Naive B cell (primary cell): Measurements from ENCODE around the gene DSC2. TPM values are rescaled to one million over a fixed set of nuclear protein-coding genes. Genes with fewer than 3 reads are reported as not detected.

Experiments
- ATAC-seq, 2 donors: fragments of 150-1000 bp; cut with Tn5 transposase; 2 replicates each; pipeline ENCODE4 v1.10.0; 2021; ENCODE audit warnings: low read depth in 2 of 2, mild to moderate bottlenecking in 2 of 2, moderate library complexity in 2 of 2
- DNase-seq: peaks from one replicate; pipeline ENCODE4 v3.0.0; 2022
- H3K27ac Mint-ChIP-seq, 6 donors: one replicate each; pipeline ENCODE4 v1.8.0; 2020 to 2022; ENCODE audit warnings: mild to moderate bottlenecking in 6 of 6, mixed read lengths in 6 of 6, moderate library complexity in 5 of 6, inconsistent platforms in 2 of 6
- H3K27me3 Mint-ChIP-seq, 3 donors: one replicate each; pipeline ENCODE4 v1.8.0; 2021 to 2022; ENCODE audit warnings: mixed read lengths in 3 of 3, mild to moderate bottlenecking in 1 of 3
- H3K36me3 Mint-ChIP-seq, 2 donors: one replicate each; pipeline ENCODE4 v1.8.0; 2020 to 2022; ENCODE audit warnings: mixed read lengths in 2 of 2, inconsistent platforms in 1 of 2, mild to moderate bottlenecking in 1 of 2
- H3K4me1 Mint-ChIP-seq, 3 donors: one replicate each; pipeline ENCODE4 v1.8.0; 2020 to 2022; ENCODE audit warnings: mixed read lengths in 3 of 3, inconsistent platforms in 1 of 3, mild to moderate bottlenecking in 1 of 3, moderate library complexity in 1 of 3
- H3K4me3 Mint-ChIP-seq, 8 donors: one replicate each; pipeline ENCODE4 v1.8.0; 2020 to 2022; ENCODE audit warnings: mild to moderate bottlenecking in 8 of 8, mixed read lengths in 8 of 8, moderate library complexity in 8 of 8, inconsistent platforms in 2 of 8
- H3K9me3 Mint-ChIP-seq, 7 donors: one replicate each; pipeline ENCODE4 v1.8.0; 2020 to 2022; ENCODE audit warnings: mixed read lengths in 7 of 7, mild to moderate bottlenecking in 5 of 7, inconsistent platforms in 2 of 7, moderate library complexity in 1 of 7
- polyA plus RNA-seq, 6 donors: library from polyadenylated mRNA; unstranded; fragments of 300-500 nt; fragmentation: Illumina TruSeq; gene quantifications; one replicate each; pipeline ENCODE4 v1.2.3, GENCODE V29; 2021; ENCODE audit warnings: low read depth in 6 of 6

DSC2 gene
- polyA plus RNA-seq, 6 donors from 2014 or later: 0.04 to 0.08 TPM; not detected in 4

DNA sequence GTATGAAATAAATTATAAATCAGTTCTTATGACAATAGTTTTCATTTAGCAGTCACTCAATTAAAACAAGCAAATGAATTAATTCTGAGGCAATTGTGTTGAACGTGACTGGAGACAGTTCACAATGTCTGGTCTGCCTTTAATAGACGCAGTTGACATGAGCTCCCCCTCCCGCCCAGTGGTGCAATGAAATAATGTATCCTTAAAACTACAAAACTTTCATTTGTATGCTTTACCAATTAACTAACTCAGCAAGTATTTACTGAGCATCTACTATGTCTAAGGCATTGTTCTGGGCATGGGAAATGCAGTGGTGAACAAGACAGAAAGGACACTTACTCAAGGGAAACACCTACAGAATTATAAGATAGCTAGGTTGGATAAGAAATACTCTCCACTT lies 3.5 kb upstream of the DSC2 start:
- Mint-ChIP-seq H3K4me3 (no peak overlapping the region), H3K36me3 (no peaks in the 10 kb centered on the region), H3K27ac (no peak overlapping the region), H3K9me3 (peaks cover 0 to 4% (median 2%) of the 10 kb centered on the region in 7 donors), H3K4me1 (no peaks in the 10 kb centered on the region), H3K27me3 (peaks cover 12 to 25% (median 20%) of the 10 kb centered on the region in 3 donors)
- DNase-seq: no peak
- ATAC-seq: no peak

- Mint-ChIP-seq H3K4me1 (no peaks in the 10 kb centered on the region), H3K27me3 (peaks cover 21 to 38% (median 33%) of the 10 kb centered on the region in 3 donors), H3K4me3 (no peak overlapping the region), H3K36me3 (no peaks in the 10 kb centered on the region), H3K27ac (no peak overlapping the region), H3K9me3 (peaks cover 0 to 8% (median 2%) of the 10 kb centered on the region in 7 donors)
- ATAC-seq: no peak
- no peak for DNase-seq
Measured at GRCh38 chr18:31104444-31104843, 2.2 kb upstream of the DSC2 start.

DNA sequence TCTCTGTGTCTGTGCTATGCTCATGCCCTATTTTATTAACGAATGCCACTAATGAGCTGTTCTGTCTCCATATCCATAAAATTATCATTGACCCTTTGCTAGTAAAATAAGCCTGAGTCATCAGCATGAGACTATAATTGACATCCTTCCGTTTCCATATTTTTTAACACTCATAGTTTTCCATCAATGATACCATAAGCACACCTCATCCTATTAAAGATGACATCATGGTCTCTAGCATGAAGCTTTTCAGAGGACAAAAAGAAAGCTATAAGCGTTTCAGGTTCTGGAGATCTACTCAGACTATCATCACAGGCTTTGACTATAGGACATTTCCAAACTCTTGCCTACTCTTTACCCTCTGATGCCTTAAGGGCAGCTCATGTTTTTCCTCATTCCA lies 1.2 kb upstream of the DSC2 start:
- no peak for DNase-seq
- H3K27ac Mint-ChIP-seq: no peak overlapping the region
- no peak overlapping the region for H3K4me3 Mint-ChIP-seq
- ATAC-seq: no peak
- peaks cover 0 to 9% (median 2%) of the 10 kb centered on the region in 7 donors for H3K9me3 Mint-ChIP-seq
- peaks cover 30 to 48% (median 42%) of the 10 kb centered on the region in 3 donors for H3K27me3 Mint-ChIP-seq
- H3K36me3 Mint-ChIP-seq: no peaks in the 10 kb centered on the region
- no peaks in the 10 kb centered on the region for H3K4me1 Mint-ChIP-seq

DNA sequence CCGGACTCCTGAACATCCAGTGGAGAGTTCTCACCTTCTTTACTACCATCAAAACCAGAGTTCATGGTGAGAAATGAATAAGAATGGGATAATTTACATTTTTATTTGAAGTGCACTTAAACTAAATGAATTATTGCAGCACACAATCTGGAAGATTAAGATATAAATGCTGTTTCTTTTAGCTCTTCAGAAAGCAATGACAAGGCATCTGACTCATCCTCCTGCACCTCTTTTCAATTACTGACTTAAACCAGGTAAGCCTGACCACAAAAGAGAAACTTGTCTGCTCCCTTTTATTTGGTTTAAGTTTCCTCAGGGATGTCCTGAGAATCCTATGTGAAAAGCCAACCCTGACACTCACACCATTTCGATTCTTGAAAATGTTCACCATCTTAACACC lies 720 bp upstream of the DSC2 start:
- DNase-seq (no peak), ATAC-seq (no peak)
- Mint-ChIP-seq H3K4me1 (no peaks in the 10 kb centered on the region), H3K9me3 (peaks cover 0 to 9% (median 2%) of the 10 kb centered on the region in 7 donors), H3K4me3 (no peak overlapping the region), H3K36me3 (no peaks in the 10 kb centered on the region), H3K27me3 (peaks cover 30 to 48% (median 42%) of the 10 kb centered on the region in 3 donors), H3K27ac (no peak overlapping the region)

GRCh38 chr18:31101183-31102024 lies 817 bp downstream of the DSC2 start:
- Mint-ChIP-seq H3K4me3 (no peak overlapping the region), H3K36me3 (no peaks in the 10 kb centered on the region), H3K27ac (no peak overlapping the region), H3K27me3 (peaks cover 30 to 48% (median 42%) of the 10 kb centered on the region in 3 donors), H3K4me1 (no peaks in the 10 kb centered on the region), H3K9me3 (peaks cover 0 to 12% (median 5%) of the 10 kb centered on the region in 7 donors)
- DNase-seq (no peak), ATAC-seq (no peak)

DNA sequence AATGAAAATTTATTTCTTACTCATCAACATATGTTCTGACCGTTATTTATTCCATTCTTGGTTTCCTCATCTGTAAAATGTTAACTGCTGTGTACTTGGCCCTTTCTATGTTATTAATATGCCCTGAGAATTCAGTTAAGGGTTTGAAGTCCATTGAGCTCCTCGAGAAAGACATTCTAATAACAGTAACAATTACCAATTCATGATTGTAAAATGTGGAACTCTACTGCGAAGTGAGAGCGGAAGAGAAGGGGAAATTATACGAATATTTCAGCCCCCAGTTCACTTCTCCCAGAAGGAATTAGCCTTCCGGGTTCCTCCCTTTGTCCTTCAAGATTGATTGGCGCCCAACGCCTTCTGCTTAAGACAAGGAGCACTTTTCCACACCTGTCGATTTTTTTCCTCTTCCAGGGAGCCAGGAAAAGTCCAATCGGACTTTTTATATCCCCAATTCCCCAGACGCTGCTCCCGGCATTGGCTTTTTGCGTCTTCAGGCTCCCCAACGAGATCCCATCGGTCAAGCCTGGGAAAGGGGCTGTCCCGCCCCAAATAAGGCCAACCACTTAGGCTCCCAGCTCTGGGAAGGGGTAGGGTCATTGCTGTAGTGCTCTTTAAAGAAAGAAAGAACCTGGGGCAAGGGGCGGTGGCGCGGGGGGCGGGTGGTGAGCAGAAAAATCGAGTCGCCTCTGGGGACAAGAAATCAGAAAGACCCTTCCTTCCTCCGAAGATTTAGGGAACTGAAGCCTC lies 1.6 kb downstream of the DSC2 start:
- H3K4me1 Mint-ChIP-seq: no peaks in the 10 kb centered on the region
- DNase-seq: no peak
- no peak overlapping the region for H3K27ac Mint-ChIP-seq
- no peaks in the 10 kb centered on the region for H3K36me3 Mint-ChIP-seq
- H3K27me3 Mint-ChIP-seq: peaks cover 31 to 48% (median 42%) of the 10 kb centered on the region in 3 donors
- ATAC-seq: no peak
- H3K4me3 Mint-ChIP-seq: no peak overlapping the region
- peaks cover 0 to 18% (median 7%) of the 10 kb centered on the region in 7 donors for H3K9me3 Mint-ChIP-seq

DNA sequence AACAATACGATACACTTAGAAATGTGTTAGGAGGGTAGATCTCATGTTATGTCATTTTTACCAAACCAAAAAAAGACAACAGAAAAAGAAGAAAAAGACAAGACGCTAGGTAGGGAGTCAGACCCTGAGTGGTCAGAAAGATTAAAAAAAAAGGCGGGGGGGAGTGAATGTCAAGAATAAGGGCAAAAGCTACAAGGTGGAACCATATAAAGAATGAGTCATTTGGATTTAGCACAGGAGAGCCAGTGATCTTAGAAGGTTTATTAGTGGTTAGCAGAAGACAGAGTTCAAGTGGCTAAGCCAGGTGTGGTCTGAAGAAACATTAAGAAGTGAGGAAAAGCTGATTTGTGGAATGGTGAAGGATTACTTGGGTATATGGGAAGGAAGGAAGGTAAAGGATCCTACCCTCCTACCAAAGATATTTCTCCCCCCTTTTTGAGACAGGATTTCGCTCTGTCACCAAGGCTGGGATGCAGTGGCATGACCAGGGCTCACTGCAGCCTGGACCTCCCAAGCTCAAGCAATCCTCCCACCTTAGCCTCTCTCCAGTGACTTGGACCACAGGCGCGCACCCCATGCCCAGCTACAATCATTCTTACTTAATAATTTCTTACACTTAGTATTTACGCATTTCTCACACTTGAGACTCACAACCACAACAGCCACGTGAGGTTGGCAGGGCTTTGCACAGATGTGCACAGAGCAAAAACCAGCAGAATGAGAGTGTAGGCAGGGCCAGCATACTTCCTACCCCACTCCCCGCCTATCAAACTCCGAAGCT lies 2.6 kb downstream of the DSC2 start:
- no peaks in the 10 kb centered on the region for H3K4me1 Mint-ChIP-seq
- peaks cover 2 to 20% (median 8%) of the 10 kb centered on the region in 7 donors for H3K9me3 Mint-ChIP-seq
- no peaks in the 10 kb centered on the region for H3K36me3 Mint-ChIP-seq
- H3K27ac Mint-ChIP-seq: no peak overlapping the region
- no peak for DNase-seq
- H3K27me3 Mint-ChIP-seq: peaks cover 32 to 52% (median 49%) of the 10 kb centered on the region in 3 donors
- no peak for ATAC-seq
- H3K4me3 Mint-ChIP-seq: no peak overlapping the region

DNA sequence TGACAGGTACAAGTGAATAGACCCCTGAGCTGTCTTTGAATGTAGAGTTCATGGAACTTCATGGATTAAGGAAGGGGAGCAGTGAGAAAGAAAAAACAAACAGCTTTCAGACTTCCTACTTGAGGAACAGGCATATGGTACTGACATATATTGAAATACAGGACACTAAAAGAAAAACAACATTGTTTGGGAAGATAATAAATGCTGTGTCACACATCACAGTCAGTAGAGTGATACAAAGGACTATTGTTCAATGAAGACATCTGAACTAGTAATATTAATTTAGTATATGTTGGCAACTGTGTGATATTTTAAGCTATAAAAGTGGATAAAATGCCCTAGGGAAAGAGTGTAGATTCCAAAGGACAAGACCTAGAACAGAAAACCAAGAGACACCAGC lies 3.3 kb downstream of the DSC2 start:
- no peaks in the 10 kb centered on the region for H3K36me3 Mint-ChIP-seq
- H3K27ac Mint-ChIP-seq: no peak overlapping the region
- peaks cover 32 to 54% (median 50%) of the 10 kb centered on the region in 3 donors for H3K27me3 Mint-ChIP-seq
- ATAC-seq (no peak), DNase-seq (no peak)
- H3K4me1 Mint-ChIP-seq: no peaks in the 10 kb centered on the region
- no peak overlapping the region for H3K4me3 Mint-ChIP-seq
- H3K9me3 Mint-ChIP-seq: peaks cover 2 to 16% (median 8%) of the 10 kb centered on the region in 7 donors

DNA sequence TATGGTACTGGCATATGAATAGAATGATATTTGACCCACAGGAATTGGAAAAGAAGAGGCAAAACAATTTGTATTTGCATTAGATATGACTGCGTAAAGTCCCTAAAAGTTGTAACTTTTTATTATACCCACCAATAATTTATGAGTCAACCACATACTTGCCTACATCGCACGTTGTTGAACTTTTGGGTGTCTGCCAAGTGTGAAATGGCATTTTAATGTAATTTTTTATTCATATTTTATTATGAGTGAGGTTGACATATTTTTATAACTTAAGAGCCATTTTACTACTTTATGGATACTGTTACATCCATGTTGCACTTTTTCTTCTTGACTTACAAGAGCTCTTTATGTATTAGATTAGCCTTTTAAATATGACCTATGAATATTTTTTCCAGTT lies 4.6 kb downstream of the DSC2 start:
- Mint-ChIP-seq H3K4me3 (no peak overlapping the region), H3K4me1 (no peaks in the 10 kb centered on the region), H3K9me3 (peaks cover 2 to 16% (median 8%) of the 10 kb centered on the region in 7 donors), H3K27ac (no peak overlapping the region), H3K27me3 (peaks cover 27 to 42% (median 39%) of the 10 kb centered on the region in 3 donors), H3K36me3 (no peaks in the 10 kb centered on the region)
- ATAC-seq: no peak
- no peak for DNase-seq

DNA sequence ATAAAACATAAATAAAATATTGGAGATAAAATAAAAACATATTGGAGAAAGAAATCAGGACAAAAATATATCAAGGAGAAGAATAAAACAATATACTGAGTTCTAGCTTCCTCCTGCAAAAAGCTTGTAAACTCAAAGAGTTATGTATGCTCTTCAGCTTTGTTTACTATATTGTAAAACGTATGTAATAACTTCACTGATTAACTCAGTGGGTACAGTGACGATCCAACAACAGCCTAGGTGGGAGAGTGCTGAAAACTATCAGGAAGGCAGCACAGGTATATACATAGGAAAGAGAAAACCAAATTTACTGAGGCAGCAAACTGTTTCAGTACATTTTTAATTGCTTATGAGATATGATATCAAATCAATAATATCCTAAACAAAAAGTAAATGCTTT lies 8.3 kb downstream of the DSC2 start:
- no peak for DNase-seq
- no peak for ATAC-seq
- Mint-ChIP-seq H3K27ac (no peak overlapping the region), H3K9me3 (peaks cover 0 to 12% (median 5%) of the 10 kb centered on the region in 7 donors), H3K36me3 (no peaks in the 10 kb centered on the region), H3K4me1 (no peaks in the 10 kb centered on the region), H3K27me3 (peaks cover 9 to 11% (median 11%) of the 10 kb centered on the region in 3 donors), H3K4me3 (no peak overlapping the region)

DNA sequence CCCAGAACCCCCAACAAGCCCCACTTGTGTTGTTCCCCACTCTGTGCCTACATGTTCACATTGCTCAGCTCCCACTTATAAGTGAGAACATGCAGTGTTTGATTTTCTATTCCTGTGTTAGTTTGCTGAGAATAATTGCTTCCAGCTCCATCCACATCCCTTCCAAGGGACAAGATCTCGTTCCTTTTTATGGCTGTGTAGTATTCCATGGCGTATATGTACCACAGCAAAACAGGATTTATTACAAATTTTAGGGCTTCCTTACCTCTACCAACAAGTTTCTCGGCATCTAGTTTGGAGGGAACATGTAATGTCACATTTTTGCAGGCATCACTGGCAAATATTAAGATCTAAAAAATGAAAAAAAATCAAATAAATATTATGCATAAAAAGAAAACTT lies 8.9 kb downstream of the DSC2 start:
- no peak overlapping the region for H3K27ac Mint-ChIP-seq
- peaks cover 0 to 12% (median 4%) of the 10 kb centered on the region in 7 donors for H3K9me3 Mint-ChIP-seq
- no peak overlapping the region for H3K4me3 Mint-ChIP-seq
- no peaks in the 10 kb centered on the region for H3K36me3 Mint-ChIP-seq
- ATAC-seq: no peak
- no peaks in the 10 kb centered on the region for H3K4me1 Mint-ChIP-seq
- peaks cover 6 to 7% (median 6%) of the 10 kb centered on the region in 3 donors for H3K27me3 Mint-ChIP-seq
- no peak for DNase-seq

DNA sequence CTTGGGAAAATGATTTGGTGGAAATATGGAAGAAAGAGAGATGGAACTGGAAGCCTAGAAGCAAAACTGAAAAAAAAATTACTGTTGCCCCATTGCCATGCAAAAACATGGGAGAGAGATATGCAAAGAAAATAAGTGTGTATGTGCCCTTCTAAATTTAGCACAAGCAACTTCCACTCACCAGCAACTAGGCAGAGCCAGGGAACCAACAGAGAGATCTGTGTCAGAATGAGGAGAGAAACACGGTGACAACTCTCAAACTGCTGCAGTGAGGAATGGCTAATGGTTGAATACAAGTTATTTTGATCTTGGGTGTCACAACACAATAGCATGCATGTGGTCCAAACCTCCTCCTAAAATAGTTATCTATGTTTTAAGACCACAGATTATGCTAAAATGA lies 10.9 kb downstream of the DSC2 start:
- Mint-ChIP-seq H3K27ac (no peak overlapping the region), H3K4me3 (no peak overlapping the region), H3K36me3 (no peaks in the 10 kb centered on the region), H3K4me1 (no peaks in the 10 kb centered on the region), H3K9me3 (peaks cover 0 to 12% (median 4%) of the 10 kb centered on the region in 7 donors), H3K27me3 (peaks cover 6 to 7% (median 6%) of the 10 kb centered on the region in 3 donors)
- DNase-seq (no peak), ATAC-seq (no peak)

DNA sequence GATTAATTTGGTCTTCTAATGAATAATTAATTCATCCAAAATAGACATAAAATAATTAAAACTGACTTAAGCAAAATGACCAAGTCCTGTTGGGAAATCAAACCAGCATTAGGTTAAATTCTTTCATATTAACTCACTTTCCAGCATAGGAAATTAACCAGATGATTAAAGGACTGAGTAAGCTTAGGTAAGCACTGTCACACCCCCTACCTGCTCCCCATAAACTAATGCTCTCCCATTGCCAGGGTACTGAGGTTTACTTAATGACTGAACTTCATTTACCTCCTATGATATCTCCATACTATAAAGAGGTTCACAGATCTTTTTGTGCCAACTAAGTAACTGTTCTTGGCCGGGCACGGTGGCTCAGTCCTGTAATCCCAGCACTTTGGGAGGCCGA lies 13.7 kb downstream of the DSC2 start:
- no peaks in the 10 kb centered on the region for H3K36me3 Mint-ChIP-seq
- no peak for DNase-seq
- no peak overlapping the region for H3K4me3 Mint-ChIP-seq
- ATAC-seq: no peak
- no peak overlapping the region for H3K27ac Mint-ChIP-seq
- no peaks in the 10 kb centered on the region for H3K9me3 Mint-ChIP-seq
- no peaks in the 10 kb centered on the region for H3K4me1 Mint-ChIP-seq
- H3K27me3 Mint-ChIP-seq: peaks cover 0 to 4% (median 0%) of the 10 kb centered on the region in 3 donors
